Stimulated activated CD4-positive, alpha-beta T cell treated with anti-CD3 and anti-CD28 coated beads, Interleukin-12 subunit alpha, Interleukin-12 subunit beta, amount 100 ng/mL, for 48 hours (primary cell): ENCODE measurements around the gene ERVK3-1.
"Not testable (repeated sequence)": the region's sequence is repeated elsewhere in the genome, so short reads cannot be mapped to it uniquely, and the experiment has no call there.

Experiments
- DNase-seq, 3 donors: peaks; one replicate each; pipeline ENCODE4 v3.0.0-alpha.2; 2020; ENCODE audit warnings: low read depth in 2 of 3, low spot score in 1 of 3

ERVK3-1 gene

GRCh38 chr19:58338825-58339558 is 33.8 kb downstream of the ERVK3-1 start:
- no peak for DNase-seq

- DNase-seq = no peak
Observed at GRCh38 chr19:58345558-58345957, 40.4 kb downstream of the ERVK3-1 start.

DNA sequence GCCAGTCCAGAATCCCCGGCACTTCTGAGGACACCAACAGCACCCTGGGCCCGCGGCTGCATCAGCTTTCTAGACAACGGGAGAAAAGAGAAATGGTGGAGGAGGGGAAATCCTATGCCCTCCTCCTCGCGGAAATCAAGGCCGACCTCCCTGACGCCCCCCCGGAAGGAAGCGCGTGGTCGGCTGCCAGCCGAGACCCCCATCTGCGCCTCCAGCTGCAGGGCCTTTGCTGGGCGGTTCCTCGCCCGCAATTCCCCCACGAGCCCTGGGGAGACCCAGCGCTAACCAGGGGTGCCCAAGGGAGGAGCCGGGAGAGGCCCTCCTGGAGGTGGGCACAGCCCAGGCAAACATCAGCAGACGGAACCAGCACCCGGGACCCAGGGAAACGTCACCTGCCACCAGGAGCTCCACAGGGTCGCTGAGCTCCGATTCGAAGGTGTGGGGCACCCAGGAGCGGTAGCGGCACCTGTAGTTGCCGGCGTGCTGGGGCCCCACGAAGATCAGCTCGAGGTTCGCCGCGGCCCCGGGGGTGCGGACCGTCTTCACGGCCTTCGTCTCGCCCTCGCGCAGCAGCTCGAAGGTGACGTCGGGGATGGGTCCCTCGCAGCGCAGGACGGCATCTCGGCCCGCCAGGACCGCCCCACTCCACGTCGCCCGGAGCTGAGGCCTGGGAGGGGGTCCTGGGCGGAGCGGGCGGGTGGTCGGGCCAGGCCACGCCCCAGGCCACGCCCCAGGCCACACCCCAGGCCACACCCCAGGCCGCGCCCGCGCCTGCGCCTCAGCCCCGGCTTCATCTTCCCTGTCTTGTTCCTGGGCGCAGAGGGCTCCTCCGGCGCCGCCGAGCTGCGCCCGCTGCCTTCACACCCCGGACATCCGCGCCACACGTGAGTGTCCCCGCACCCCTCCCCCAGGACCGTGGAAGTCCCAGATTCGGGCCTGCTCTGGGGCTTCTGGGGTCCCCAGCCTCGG is 42.1 kb downstream of the ERVK3-1 start:
- DNase-seq = peak; percentile 38 to 57 (median 42)

DNA sequence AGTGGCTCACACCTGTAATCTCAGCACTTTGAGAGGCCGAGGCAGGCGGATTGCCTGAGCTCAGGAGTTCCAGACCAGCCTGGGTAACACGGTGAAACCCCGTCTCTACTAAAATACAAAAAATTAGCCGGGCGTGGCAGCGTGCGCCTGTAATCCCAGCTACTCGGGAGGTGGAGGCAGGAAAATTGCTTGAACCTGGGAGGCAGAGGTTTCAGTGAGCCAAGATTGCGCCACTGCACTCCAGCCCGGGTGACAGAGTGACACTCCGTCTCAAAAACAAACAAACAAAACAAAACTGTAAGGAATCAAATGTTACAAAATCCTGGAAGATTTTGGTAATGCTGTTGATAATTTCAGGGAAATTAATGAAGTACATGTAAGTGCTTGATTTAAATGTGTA is 42.9 kb downstream of the ERVK3-1 start:
- DNase-seq = not testable (repeated sequence)

DNA sequence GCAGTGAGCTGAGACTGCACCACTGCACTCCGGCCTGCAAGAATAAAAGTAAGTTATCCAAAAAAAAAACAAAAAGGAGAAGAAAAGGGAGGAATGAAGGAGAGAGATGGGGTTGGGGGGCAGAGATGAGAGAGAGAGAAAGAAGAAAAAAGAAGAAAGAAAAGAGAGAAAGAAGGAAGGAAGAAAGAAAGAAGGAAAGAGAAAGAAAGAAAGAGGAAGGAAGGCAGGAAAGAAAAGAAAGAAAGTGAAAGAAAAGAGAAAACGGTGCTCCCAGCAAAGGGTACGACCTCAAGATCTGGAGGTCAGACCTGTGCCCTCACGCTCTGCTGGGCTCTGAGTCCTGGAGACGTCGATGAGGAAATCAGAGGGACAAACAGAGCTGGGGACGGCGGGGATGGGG is 44.4 kb downstream of the ERVK3-1 start:
- no peak for DNase-seq

GRCh38 chr19:58350001-58350861 is 45.1 kb downstream of the ERVK3-1 start:
- no peak for DNase-seq

GRCh38 chr19:58350871-58351557 is 45.8 kb downstream of the ERVK3-1 start:
- DNase-seq = no peak

DNA sequence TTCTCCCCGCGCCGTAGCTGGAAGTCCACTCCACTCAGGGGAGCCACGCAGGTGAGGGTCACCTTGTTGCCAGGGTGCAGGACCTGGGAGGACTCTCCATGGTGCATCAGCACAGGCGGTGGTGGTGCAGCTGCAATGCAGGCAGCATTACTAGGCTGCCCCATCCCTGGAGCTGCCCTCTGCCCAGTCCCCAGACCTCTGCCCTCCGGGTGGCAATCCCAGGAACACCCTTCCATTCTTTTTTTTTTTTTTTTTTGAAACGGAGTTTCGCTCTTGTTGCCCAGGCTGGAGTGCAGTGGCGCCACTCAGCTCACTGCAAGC is 46.3 kb downstream of the ERVK3-1 start:
- no peak for DNase-seq

- DNase-seq = no peak
Observed at GRCh38 chr19:58351990-58352755, 47.0 kb downstream of the ERVK3-1 start.

DNA sequence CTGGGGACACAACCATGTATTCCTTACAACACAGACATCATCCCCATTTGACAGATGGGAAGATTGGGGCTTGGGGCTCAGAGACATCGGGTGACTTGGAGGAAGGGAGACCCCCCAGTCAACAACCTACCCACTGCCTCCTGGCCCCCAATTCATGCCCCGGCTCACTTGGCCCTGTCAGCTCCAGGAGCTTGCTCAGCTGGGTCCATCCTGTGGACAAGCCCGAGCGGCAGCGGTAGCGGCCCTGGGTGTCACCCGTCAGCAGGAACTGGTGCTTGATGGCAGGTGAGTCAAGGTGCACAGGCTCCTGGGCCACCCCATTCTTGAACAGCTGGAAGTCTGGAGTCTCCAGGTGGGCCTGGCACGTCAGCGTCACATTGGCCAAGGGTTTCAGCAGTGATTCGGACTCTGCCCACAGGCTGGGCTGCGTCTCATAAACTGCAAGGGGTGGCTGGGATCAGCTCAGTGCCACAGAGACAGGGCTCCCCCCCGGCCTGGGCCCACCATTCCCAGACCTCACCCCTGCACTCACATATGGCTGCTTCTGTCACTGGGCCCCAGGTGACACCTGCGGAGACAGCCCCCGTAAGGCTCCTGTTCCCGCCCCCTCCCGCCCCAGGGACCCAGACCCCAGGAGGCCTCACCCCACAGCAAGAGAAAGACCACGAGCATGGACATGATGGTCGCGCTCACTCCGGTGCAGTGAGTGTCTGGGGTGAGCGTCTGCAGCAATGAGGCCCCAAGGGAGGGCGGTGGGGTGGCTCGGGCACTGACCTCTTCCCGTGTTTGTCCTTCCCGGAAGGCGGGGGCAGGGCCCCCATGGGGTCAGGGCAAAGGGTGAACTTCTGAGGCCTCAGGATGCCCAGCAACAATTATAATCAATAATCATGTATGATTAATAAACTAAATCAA is 47.8 kb downstream of the ERVK3-1 start, which contains the start of gene A1BG:
A1BG (minus strand) TSS at position 733 of the 912 bp plus-strand sequence; CDS start at position 678, 55 bp downstream.
- DNase-seq = no peak

- DNase-seq = no peak
Observed at GRCh38 chr19:58353717-58354477, 48.7 kb downstream of the ERVK3-1 start.

GRCh38 chr19:58354478-58355030 is 49.4 kb downstream of the ERVK3-1 start:
- DNase-seq = no peak

DNA sequence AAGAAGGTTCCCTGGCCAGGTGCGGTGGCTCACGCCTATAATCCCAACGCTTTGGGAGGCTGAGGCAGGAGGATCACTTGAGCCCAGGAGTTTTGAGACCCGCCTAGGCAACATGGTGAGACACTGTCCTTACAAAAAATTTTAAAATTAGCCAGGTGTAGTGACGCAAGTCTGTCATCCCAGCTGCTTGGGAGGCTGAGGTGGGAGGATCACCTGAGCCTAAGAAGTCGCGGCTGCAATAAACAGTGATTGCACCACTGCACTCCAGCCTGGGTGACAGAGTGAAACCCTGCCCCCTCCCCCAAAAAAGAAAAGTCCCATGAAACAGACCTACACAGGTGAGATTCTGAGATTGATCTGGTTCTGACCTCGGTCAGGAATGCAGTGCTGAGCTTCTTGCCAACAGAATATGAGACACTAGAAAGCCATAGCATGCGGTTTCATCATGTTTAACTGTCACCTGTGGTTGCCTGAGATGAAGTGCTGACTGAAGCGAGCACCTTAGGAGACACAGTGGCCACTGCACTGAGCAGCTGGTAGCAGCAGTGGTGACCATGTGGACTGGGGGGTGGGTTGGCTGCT is 50.1 kb downstream of the ERVK3-1 start:
- DNase-seq = no peak

- no peak for DNase-seq
Observed at GRCh38 chr19:58355908-58356765, 51.0 kb downstream of the ERVK3-1 start.

GRCh38 chr19:58356766-58357480 is 51.7 kb downstream of the ERVK3-1 start:
- no peak for DNase-seq
